HG02759 (cell line): ENCODE data around the gene BMP6.

Source experiments
- ATAC-seq: cut with Tn5 transposase; IDR thresholded peaks from one replicate; pipeline ENCODE4 v1.9.1; 2021; ENCODE audit warnings: mild to moderate bottlenecking, moderate library complexity; ENCODE audit not compliant: unreplicated experiment

BMP6 gene

DNA sequence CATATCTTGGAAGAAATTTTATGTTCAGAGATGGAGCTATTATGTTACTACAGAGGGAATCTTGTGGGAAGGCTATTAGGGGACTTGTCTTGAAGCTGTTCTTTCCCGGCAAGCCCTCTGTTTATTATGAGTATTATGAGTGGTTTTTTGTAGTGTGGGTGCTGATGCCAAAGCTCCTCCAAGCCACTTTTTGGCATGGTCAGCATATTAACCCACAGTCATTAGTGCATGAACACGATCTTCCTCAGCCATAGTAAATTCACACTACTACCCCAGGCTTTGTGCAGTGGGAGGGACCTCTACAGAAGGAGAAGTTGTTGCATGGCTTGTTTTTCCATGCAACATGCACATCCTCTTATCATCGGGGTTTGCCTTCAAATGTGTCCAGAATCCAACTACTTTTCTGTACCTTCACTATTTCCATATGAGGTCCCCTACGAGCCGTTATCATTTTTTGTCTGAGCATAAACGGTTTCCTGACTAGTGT lies 6.5 kb upstream of the BMP6 start:
- ATAC-seq, result no peak

DNA sequence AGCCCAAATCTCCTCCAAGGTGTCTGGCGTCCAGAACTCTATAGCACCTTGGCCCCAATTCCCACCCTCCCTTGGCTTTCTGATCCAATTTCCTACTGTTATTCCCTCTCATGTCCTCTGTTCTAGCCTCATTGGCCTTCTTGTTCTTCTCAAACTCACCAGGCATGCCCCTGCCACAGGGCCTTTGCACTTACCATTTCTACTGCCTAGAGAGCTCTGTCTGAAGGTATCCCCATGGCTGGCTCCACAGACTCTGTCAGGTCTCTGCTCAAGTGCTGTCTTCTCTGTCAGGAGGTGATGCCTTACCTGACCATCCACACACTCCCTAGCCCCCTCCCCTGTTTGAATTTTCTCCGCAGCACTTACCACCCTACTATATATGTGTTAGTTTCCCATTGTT lies 5.6 kb upstream of the BMP6 start:
- no peak for ATAC-seq

GRCh38 chr6:7721649-7722048 lies 4.2 kb upstream of the BMP6 start:
- ATAC-seq, result no peak

DNA sequence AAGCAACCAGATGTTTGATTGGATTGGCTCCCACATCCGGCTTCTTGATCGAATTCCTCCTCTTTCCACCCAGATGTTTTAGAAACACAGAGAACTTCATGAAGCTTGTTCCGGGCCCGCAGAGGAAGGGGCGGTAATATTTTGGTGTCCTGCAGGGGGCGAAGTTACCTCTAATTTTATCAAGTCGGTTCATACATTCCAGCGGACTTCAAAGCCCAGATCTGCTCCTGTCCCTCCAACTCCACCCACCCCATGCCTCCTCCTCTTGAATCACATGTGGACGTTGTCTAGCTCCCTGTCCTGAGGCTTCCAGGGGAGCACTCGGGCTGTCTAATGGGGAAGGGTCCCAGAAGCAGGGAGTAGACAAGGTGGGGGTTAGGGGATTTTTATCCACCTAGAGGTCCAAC lies 2.9 kb upstream of the BMP6 start:
- no peak for ATAC-seq

DNA sequence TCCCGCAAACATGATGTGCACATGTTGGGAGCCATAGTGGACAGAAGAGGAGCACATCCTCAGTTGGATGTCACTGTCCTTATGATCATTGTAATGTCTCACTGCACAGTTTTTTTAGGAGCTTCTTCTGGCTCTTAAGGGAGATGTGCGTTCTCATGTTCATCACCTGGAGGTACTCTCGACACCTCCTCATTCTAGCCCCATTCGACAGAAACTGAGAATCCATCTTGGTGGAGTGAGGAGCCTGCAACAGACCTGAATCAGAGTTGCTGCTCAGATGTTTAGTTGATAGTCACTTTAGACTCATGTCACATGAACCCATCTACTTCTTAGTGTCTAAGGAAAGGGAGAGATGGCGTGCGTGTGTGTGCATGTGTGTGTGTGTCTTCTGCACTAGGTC lies 2.3 kb upstream of the BMP6 start:
- no peak for ATAC-seq

GRCh38 chr6:7725412-7725811 lies 487 bp upstream of the BMP6 start:
- ATAC-seq, result no peak

GRCh38 chr6:7726416-7727085 lies 652 bp downstream of the BMP6 start:
- ATAC-seq, result peak; percentile 13

- ATAC-seq, result peak; percentile 14
These were observed 1.4 kb downstream of the BMP6 start for GRCh38 chr6:7727086-7727945.

DNA sequence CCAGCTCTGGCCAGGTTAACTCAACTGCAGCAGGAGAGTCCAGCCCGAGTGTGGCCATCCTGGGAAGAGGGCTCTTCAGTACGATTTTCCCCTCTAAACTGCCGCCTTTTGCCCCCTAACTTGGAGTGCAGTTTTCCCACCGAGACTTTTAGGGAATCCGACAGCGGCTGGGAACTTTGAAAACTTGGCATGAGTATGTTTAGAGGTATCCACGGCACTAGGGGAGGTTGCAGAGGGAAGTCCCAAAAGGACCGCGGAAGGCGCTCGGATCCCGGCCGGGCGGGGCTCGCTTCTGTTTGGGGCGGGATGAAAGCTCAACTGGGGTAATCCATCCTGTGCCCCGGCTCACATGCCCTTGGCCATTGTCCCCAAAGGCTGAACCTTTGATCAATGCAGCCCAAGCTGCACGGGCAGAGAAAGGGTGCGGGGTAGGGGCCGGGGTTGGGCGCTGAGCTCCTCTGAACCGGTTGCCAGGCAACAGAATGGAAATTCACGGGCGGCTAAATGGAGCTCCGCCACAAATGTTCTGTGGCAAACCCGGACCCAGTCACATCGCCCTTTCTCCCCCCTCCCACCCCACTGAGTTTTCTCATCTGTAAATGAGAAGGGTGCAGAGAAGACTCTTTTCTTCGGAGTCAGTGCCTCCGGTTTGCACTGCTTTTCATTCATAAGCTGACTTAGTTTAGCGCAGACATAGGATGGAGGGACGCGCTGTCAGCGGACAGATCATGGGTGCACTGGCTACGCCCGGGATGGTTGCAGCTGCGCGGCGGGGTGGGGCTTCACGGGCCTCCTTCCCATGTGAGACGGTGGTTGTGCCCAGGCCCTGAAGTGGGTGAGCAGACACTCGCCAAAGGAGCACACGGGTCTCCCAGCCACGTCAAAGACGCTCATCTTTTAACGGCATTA lies 2.3 kb downstream of the BMP6 start:
- ATAC-seq, result peak; percentile 29

DNA sequence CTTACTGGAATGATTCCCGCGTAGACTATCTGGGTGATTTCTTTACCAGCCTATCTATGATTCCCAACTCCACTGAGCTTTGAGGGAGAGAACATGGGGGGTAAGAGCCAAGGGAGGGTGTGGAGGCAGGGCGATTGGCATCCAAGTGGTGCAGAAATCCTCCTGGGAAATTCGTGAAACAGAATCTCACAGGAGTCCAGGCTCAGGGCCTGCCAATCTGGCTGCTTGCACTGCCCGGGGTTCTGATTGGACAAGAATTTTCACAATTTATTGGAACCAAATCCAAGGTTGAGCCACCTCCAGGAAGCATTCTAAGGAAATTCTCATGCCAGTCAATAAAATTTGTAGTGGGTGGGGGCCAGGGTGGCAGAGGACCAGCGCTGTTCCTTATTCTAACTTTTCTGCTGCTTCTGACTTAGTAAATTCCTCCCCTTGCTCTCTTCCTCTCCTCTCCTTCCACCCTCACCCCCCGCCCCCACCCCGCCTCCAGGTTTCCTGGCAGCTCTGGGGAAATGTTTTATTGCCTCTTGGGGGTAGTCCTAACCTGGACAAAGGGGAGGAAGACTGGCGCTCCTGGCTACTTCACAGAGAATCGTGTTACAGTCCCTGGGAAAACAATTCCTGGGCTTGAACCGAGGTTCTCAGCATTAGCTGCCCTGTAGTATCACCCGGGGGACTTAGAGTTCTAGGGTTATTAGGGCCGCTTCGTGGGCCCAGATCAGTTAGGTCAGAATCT lies 3.1 kb downstream of the BMP6 start:
- ATAC-seq, result no peak

GRCh38 chr6:7730001-7730783 lies 4.3 kb downstream of the BMP6 start:
- no peak for ATAC-seq

DNA sequence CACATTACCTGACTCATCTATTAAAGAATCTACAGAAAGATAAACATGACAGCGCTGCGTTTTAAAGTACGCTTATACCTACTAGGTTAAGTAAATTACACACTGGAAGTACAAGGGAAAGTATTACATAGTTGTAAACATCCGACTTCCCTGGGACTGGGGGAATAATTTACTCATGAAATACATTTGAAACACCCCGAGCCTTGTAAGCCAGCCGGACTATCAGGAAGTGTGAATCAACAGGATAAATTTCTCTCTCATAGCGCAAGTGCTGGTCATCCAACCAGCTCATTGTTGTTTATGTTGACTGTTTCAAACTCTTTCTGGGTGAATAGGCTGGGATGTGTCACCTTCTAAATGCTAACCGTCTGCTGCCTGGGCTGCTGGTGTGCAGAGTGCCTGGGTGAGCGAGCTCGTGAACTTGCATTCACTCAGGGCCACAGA lies 4.9 kb downstream of the BMP6 start:
- no peak for ATAC-seq

GRCh38 chr6:7731294-7731693 lies 5.4 kb downstream of the BMP6 start:
- no peak for ATAC-seq

GRCh38 chr6:7732228-7732627 lies 6.3 kb downstream of the BMP6 start:
- no peak for ATAC-seq

GRCh38 chr6:7734707-7735383 lies 8.9 kb downstream of the BMP6 start:
- no peak for ATAC-seq

DNA sequence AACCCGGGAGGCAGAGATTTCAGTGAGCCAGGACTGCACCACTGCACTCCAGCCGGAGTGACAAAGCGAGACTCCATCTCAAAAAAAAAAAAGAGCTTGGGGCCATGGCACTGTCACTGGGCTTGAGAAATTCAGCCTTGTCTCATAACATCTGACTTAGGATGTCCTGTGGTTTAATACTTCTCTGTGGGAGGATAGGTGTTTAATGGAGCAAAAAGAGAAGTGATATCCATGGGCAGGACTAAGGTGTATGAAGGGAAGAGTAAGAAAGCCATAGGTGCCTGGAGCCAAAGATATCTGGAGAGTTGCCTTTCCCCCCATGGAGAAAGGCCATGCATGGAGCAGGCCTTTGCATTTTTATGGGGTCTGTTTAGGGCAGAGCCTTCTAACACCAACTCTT lies 11.2 kb downstream of the BMP6 start:
- no peak for ATAC-seq

GRCh38 chr6:7737867-7738266 lies 12.0 kb downstream of the BMP6 start:
- ATAC-seq, result no peak

DNA sequence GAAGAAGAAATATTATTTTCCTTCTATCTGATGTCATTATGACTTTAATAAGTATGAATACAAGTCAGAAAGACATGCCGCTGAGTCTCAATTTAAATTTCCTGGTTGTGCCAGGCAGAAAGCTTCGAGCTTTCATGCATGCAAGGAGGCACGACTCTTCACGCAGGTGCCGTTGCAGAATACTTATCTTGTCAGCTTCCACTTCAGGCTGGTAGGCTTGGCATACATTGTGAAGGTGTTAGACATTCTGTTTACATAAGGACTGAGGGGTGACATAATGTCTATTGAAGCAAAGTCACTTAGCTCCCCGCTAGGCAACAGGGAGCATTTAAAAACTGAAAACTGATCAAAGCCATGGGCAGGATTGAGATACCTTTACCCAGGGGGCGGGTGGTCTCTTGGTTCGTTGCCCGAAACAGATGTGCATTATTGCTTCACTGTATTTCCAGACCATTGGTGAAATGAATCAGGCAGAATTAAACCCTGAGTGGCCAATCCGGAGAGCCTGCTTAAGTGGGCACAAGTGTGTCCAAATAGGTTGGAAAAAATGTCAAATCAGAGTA lies 16.4 kb downstream of the BMP6 start:
- no peak for ATAC-seq

- no peak for ATAC-seq
These were observed 20.0 kb downstream of the BMP6 start for GRCh38 chr6:7745942-7746341.
